ENCODE results near the gene OXT. TPM values are rescaled to one million over a fixed set of nuclear protein-coding genes. Genes with fewer than 3 reads are reported as not detected.

Gene OXT
- total and polyA plus RNA-seq, 2 of the 13 experiments (the other 11 are each of a cell fraction or from before 2014, with no cell fraction given) = not detected

GRCh38 chr20:3068986-3069900, 2.2 kb upstream of the OXT start (continued):
- TF ChIP-seq SMC3 (IDR thresholded peaks at IDR 0.05; ENCODE audit: low read length) = peak; percentile 35; the same call in 1 of the 2 replicates
- TF ChIP-seq GFI1 (CRISPR knock-in tag; IDR thresholded peaks at IDR 0.05; ENCODE audit: borderline replicate concordance) = no peak

- TF ChIP-seq NONO (IDR thresholded peaks at IDR 0.05) (no peak), NONO (CRISPR knock-in tag; conservative IDR thresholded peaks at IDR 0.05) (no peak), ZNF274 (CRISPR knock-in tag; IDR thresholded peaks at IDR 0.05) (no peak), RAD21 (CRISPR knock-in tag; IDR thresholded peaks at IDR 0.05) (no peak), ZNF234 (CRISPR knock-in tag; conservative IDR thresholded peaks at IDR 0.05) (no peak), FOXK1 (CRISPR knock-in tag; IDR thresholded peaks at IDR 0.05; ENCODE audit: borderline replicate concordance, low read depth) (no peak), ARID3A (IDR thresholded peaks at IDR 0.05; ENCODE audit: low read depth, low read length) (no peak)
- ATAC-seq = no peak
- WGBS (ENCODE audit: low lambda C conversion rate) = 56% methylated on average over 4 of the region's 4 CpGs
- in situ Hi-C loops (cut with HindIII; ENCODE audit: extremely low pct_ligation_motif_present, low pct_unique_long_range_greater_than_20kb) = no loop called here
- intact Hi-C loops (cut with micrococcal nuclease; ENCODE audit: unreplicated experiment) = no loop called here
- DNase-seq (ENCODE audit: low spot score) = no peak
- no peaks in the 10 kb centered on the region for H3K36me3 ChIP-seq (replicated peaks in 1 of 2; ENCODE audit: control insufficient read depth in 1 of 2, insufficient read depth in 2 of 2, low read length in 2 of 2)
- ChIA-PET POLR2A (no interaction called here), CTCF (ENCODE audit: low intra/inter-chr PET ratio, low total read pairs) (no interaction called here)
- no peaks in the 10 kb centered on the region for H3K9me3 ChIP-seq (ENCODE audit: low read length)
- no peak overlapping the region for H3K9ac ChIP-seq (ENCODE audit: insufficient read depth, low read depth, low read length)
- H3K27me3 ChIP-seq (ENCODE audit: control insufficient read depth in 1 of 2, insufficient read depth in 2 of 2, low read length in 2 of 2) = peaks cover 4 to 11% of the 10 kb centered on the region in 2 experiments; a peak in 2 of 5 replicates
- H3K79me2 ChIP-seq (ENCODE audit: insufficient read depth, low read length) = no peaks in the 10 kb centered on the region
- no peak for FAIRE-seq
- no peak overlapping the region for H3K4me3 ChIP-seq (replicated peaks in 1 of 3; ENCODE audit: insufficient read depth in 1 of 3, low read depth in 2 of 3, low read length in 3 of 3)
- BruUV-seq (replicated peaks) = no TSS peak
- no peaks in the 10 kb centered on the region for H4K20me1 ChIP-seq (ENCODE audit: insufficient read depth, low read length)
- H3K4me2 ChIP-seq (ENCODE audit: low read depth, low read length) = no peak overlapping the region
- H3K4me1 ChIP-seq (ENCODE audit: insufficient read depth, low read length) = peaks cover 69% of the 10 kb centered on the region
- no peak overlapping the region for H3K27ac ChIP-seq (ENCODE audit: extremely low read length, insufficient read depth, low read length)
- no peak overlapping the region for H2AFZ ChIP-seq (ENCODE audit: low read length)
Measured at GRCh38 chr20:3070725-3071124, 695 bp upstream of the OXT start.
